Endothelial cell of umbilical vein (primary cell): ENCODE results near the gene BCL11B. TPM values are rescaled to one million over a fixed set of nuclear protein-coding genes. Genes with fewer than 3 reads are reported as not detected.

Experiments used
- BruUV-seq: library from RNA; stranded (reverse); fragments of 400-500 nt; replicated peaks from 2 replicates; lab custom pipeline; 2021; lab: Mats Ljungman, UMichigan
- CTCF ChIA-PET: fragments of 300-600, 350-600 bp; sonication (Branson Sonifier 250); formaldehyde crosslinking; loops from one replicate; lab custom pipeline; 2021; ENCODE audit warnings: antibody characterized with exemption, inconsistent platforms; lab: Charles Lee
- POLR2A ChIA-PET: fragments of 300-600, 350-600 bp; sonication (Branson Sonifier 250); formaldehyde crosslinking; loops from one replicate; lab custom pipeline; 2021; ENCODE audit warnings: antibody characterized with exemption, inconsistent platforms; lab: Charles Lee
- DNase-seq: peaks from one replicate; pipeline ENCODE4 v3.0.0-alpha.2; 2011; ENCODE audit warnings: low read depth, low spot score
- FAIRE-seq: peaks from 2 replicates; lab custom pipeline; 2011; peaks lifted over from hg19 to GRCh38; lab: Jason Lieb, UNC
- H2AFZ ChIP-seq: 2 replicates; pipeline ENCODE4 v1.6.0; 2012; ENCODE audit warnings: low read depth, low read length, control low read depth, inconsistent platforms
- H3K27ac ChIP-seq: 2 replicates; pipeline ENCODE4 v1.5.1; 2011; ENCODE audit warnings: low read depth, mild to moderate bottlenecking, control low read depth, low read length, moderate library complexity; ENCODE audit not compliant: insufficient read depth
- H3K27me3 ChIP-seq, 2 experiments: 2 replicates each; pipeline versions ENCODE4 v1.6.0 to v1.6.1; 2011; ENCODE audit warnings: low read length in 2 of 2, mixed read lengths in 1 of 2; ENCODE audit not compliant: control insufficient read depth in 2 of 2, insufficient read depth in 2 of 2
- H3K36me3 ChIP-seq, 2 experiments: 2 replicates in 1 of 2; 3 replicates in 1 of 2; pipeline ENCODE4 v1.5.1; 2011; ENCODE audit warnings: low read length in 2 of 2, mild to moderate bottlenecking in 1 of 2, moderate library complexity in 1 of 2; ENCODE audit not compliant: control insufficient read depth in 2 of 2, insufficient read depth in 2 of 2; ENCODE audit errors: extremely low read depth in 1 of 2
- H3K4me1 ChIP-seq: 3 replicates; pipeline ENCODE4 v1.5.1; 2011; ENCODE audit warnings: mild to moderate bottlenecking, low read length; ENCODE audit not compliant: control insufficient read depth, insufficient read depth; ENCODE audit errors: extremely low read depth
- H3K4me2 ChIP-seq: 2 replicates; pipeline ENCODE4 v1.6.1; 2011; ENCODE audit warnings: low read length, control low read depth, mixed read lengths; ENCODE audit not compliant: insufficient read depth
- H3K4me3 ChIP-seq, 3 experiments: fragments of 200-600 bp in 1 of 3; sonication (generic), shearing (Covaris generic) in 1 of 3; replicated peaks in 1 of 3; 2 replicates each; pipeline ENCODE4 v1.5.1; 2011 to 2016; ENCODE audit warnings: control low read depth in 3 of 3, low read length in 3 of 3, mild to moderate bottlenecking in 2 of 3, inconsistent platforms in 1 of 3, low read depth in 1 of 3, moderate library complexity in 1 of 3; ENCODE audit not compliant: insufficient read depth in 1 of 3
- H3K79me2 ChIP-seq: 2 replicates; pipeline ENCODE4 v1.6.0; 2012; ENCODE audit warnings: low read length, inconsistent platforms; ENCODE audit not compliant: control insufficient read depth, insufficient read depth
- H3K9ac ChIP-seq: replicated peaks from 2 replicates; pipeline ENCODE3; 2011; ENCODE audit warnings: low read length, control low read depth; ENCODE audit not compliant: insufficient read depth; ENCODE audit errors: extremely low read depth
- H3K9me1 ChIP-seq: replicated peaks from 3 replicates; pipeline ENCODE4 v1.6.0; 2011; ENCODE audit warnings: mild to moderate bottlenecking, low read length; ENCODE audit not compliant: control insufficient read depth, insufficient read depth; ENCODE audit errors: extremely low read depth
- H3K9me3 ChIP-seq: replicated peaks from 2 replicates; pipeline ENCODE4 v1.5.1; 2012; ENCODE audit warnings: low read length, inconsistent platforms; ENCODE audit not compliant: control insufficient read depth, insufficient read depth
- H4K20me1 ChIP-seq: replicated peaks from 2 replicates; pipeline ENCODE3; 2011; ENCODE audit warnings: mild to moderate bottlenecking, low read length; ENCODE audit not compliant: control insufficient read depth, insufficient read depth; ENCODE audit errors: extremely low read depth
- CTCF ChIP-seq, 2 donors: IDR thresholded peaks; 1 replicate in 1 of 2; 2 replicates in 1 of 2; pipeline ENCODE4 v1.5.1; 2011; ENCODE audit warnings: low read length in 2 of 2, mild to moderate bottlenecking in 2 of 2, moderate library complexity in 2 of 2, control low read depth in 1 of 2, inconsistent platforms in 1 of 2, low read depth in 1 of 2; ENCODE audit not compliant: insufficient read depth in 1 of 2; ENCODE audit errors: extremely low read depth in 1 of 2
- EZH2 ChIP-seq: IDR thresholded peaks from 2 replicates; pipeline ENCODE4 v1.6.1; 2012; ENCODE audit warnings: borderline replicate concordance, low read depth, mild to moderate bottlenecking, moderate library complexity, low read length, inconsistent platforms; ENCODE audit not compliant: severe bottlenecking
- FOS ChIP-seq: IDR thresholded peaks from 2 replicates; pipeline ENCODE4 v1.6.1; 2011; ENCODE audit warnings: mild to moderate bottlenecking, low read length, moderate library complexity, borderline replicate concordance; ENCODE audit not compliant: insufficient read depth
- GATA2 ChIP-seq: IDR thresholded peaks from 2 replicates; pipeline ENCODE4 v1.7.0; 2011; ENCODE audit warnings: low read depth, mild to moderate bottlenecking, moderate library complexity, mixed read lengths, low read length; ENCODE audit not compliant: insufficient read length, insufficient read depth
- MAX ChIP-seq: IDR thresholded peaks from 2 replicates; pipeline ENCODE4 v1.6.1; 2011; ENCODE audit not compliant: insufficient read depth, insufficient read length
- MYC ChIP-seq: IDR thresholded peaks from one replicate; pipeline ENCODE4 v1.6.1; 2011; ENCODE audit warnings: mild to moderate bottlenecking, low read depth, low read length
- POLR2A ChIP-seq: IDR thresholded peaks from 2 replicates; pipeline ENCODE4 v1.6.1; 2012; ENCODE audit warnings: low read depth, mild to moderate bottlenecking, control low read depth, low read length
- dilution Hi-C: fragments of 300-500 bp; cut with MboI; formaldehyde crosslinking; loops from one replicate; pipeline ENCODE4 v1.15.0; 2019; ENCODE audit warnings: low sequenced_read_pairs; ENCODE audit not compliant: extremely low pct_ligation_motif_present
- intact Hi-C: fragments of 100-400 bp; cut with micrococcal nuclease; formaldehyde crosslinking; loops from one replicate; pipeline ENCODE4 v1.10.0; 2022
- polyA plus RNA-seq, 4 experiments: library from polyadenylated mRNA; depleted of rRNA in 3 of 4; stranded (reverse) in 3 of 4; unstranded in 1 of 4; fragments of >200 nt; gene quantifications; 2 replicates each; pipeline versions ENCODE4 v1.2.1 to v1.2.3, GENCODE V29; 2011 to 2012; ENCODE audit warnings: missing spikeins in 1 of 4
- total RNA-seq: library from RNA; stranded (reverse); gene quantifications from 2 replicates; pipeline ENCODE4 v1.2.3, GENCODE V29; 2021

Gene BCL11B
- total and polyA plus RNA-seq, 2 donors (not counting 3 experiments of a cell fraction or from before 2014, with no cell fraction given), result 0.03 to 0.07 TPM

GRCh38 chr14:99237288-99237687 lies 34.7 kb downstream of the BCL11B start:
- BruUV-seq, result no TSS peak
- intact Hi-C loops, result no loop called here
- Histone ChIP-seq H3K27me3 (no peaks in the 10 kb centered on the region), H3K4me1 (no peaks in the 10 kb centered on the region), H3K9ac (no peak overlapping the region), H3K4me3 (no peak overlapping the region), H3K9me1 (no peaks in the 10 kb centered on the region), H3K36me3 (no peaks in the 10 kb centered on the region), H4K20me1 (no peaks in the 10 kb centered on the region), H3K9me3 (peaks cover 2% of the 10 kb centered on the region), H3K4me2 (no peak overlapping the region), H3K27ac (no peak overlapping the region), H2AFZ (no peak overlapping the region), H3K79me2 (no peaks in the 10 kb centered on the region)
- TF ChIP-seq GATA2, result no peak
- no peak for TF ChIP-seq MYC
- TF ChIP-seq CTCF (IDR thresholded peaks at IDR 0.05; ENCODE audit: extremely low read depth in 1 of 2, insufficient read depth in 1 of 2, low read depth in 1 of 2, low read length in 2 of 2), result no peak
- TF ChIP-seq POLR2A, result no peak
- no peak for TF ChIP-seq MAX
- TF ChIP-seq EZH2, result no peak
- TF ChIP-seq FOS, result no peak
- dilution Hi-C loops, result no loop called here
- FAIRE-seq (no peak), DNase-seq (no peak)
- POLR2A ChIA-PET, result no interaction called here
- CTCF ChIA-PET, result no interaction called here
